ENCODE results near the gene ANO6.

ANO6 gene

DNA sequence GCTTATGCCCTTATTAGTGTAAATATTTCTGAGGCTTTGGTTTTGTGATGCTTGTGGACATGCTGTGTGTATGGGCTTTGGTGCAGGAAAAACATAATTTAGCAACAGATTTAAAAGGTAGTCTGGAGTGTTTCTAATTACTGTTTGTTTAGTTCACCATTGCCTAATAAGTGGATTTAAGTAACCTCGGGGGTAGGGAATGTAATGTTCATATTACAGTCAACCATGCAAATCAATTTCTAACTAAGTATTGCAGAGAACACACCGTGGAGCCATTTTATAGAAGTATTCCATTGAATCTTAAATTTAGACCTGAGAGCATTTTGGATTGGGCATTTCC lies 53.5 kb downstream of the ANO6 start:
- no peak overlapping the region for H3K27ac ChIP-seq
- peak; percentile 32 for TF ChIP-seq CTCF (IDR thresholded peaks at IDR 0.05)
- no peak for TF ChIP-seq ZFX (IDR thresholded peaks at IDR 0.05; ENCODE audit: borderline replicate concordance)

- H3K27ac ChIP-seq, result no peak overlapping the region
- no peak for TF ChIP-seq CTCF (IDR thresholded peaks at IDR 0.05)
- TF ChIP-seq ZFX (IDR thresholded peaks at IDR 0.05; ENCODE audit: borderline replicate concordance), result no peak
These were observed 55.1 kb downstream of the ANO6 start for GRCh38 chr12:45270951-45271350.

GRCh38 chr12:45273717-45274271 lies 57.9 kb downstream of the ANO6 start:
- H3K27ac ChIP-seq, result no peak overlapping the region

GRCh38 chr12:45276154-45276755 lies 60.4 kb downstream of the ANO6 start:
- H3K27ac ChIP-seq, result no peak overlapping the region
- TF ChIP-seq CTCF (IDR thresholded peaks at IDR 0.05), result no peak
- no peak for TF ChIP-seq ZFX (IDR thresholded peaks at IDR 0.05; ENCODE audit: borderline replicate concordance)

More at GRCh38 chr12:45273717-45274271, 57.9 kb downstream of the ANO6 start:
- TF ChIP-seq ZFX (IDR thresholded peaks at IDR 0.05; ENCODE audit: borderline replicate concordance), result no peak

GRCh38 chr12:45278447-45278846 lies 62.6 kb downstream of the ANO6 start:
- no peak overlapping the region for H3K27ac ChIP-seq

GRCh38 chr12:45279931-45280830 lies 64.3 kb downstream of the ANO6 start:
- no peak for TF ChIP-seq CTCF (IDR thresholded peaks at IDR 0.05)
- TF ChIP-seq ZFX (IDR thresholded peaks at IDR 0.05; ENCODE audit: borderline replicate concordance), result no peak
- H3K27ac ChIP-seq, result no peak overlapping the region

More at GRCh38 chr12:45278447-45278846, 62.6 kb downstream of the ANO6 start:
- no peak for TF ChIP-seq ZFX (IDR thresholded peaks at IDR 0.05; ENCODE audit: borderline replicate concordance)
- TF ChIP-seq CTCF (IDR thresholded peaks at IDR 0.05), result no peak

GRCh38 chr12:45281994-45282393 lies 66.1 kb downstream of the ANO6 start:
- no peak overlapping the region for H3K27ac ChIP-seq
- TF ChIP-seq CTCF (IDR thresholded peaks at IDR 0.05), result no peak
- no peak for TF ChIP-seq ZFX (IDR thresholded peaks at IDR 0.05; ENCODE audit: borderline replicate concordance)
